22Rv1 (cell line): ENCODE data around the gene SRSF7.

Experiments used
- CTCF ChIP-seq: fragments of 450-650 bp; IDR thresholded peaks from 2 replicates; pipeline ENCODE4 v1.5.1; 2017; ENCODE audit warnings: mild to moderate bottlenecking
- ZFX ChIP-seq: fragments of 450-650 bp; IDR thresholded peaks from 2 replicates; pipeline ENCODE4 v1.6.1; 2017; ENCODE audit warnings: antibody characterized with exemption, borderline replicate concordance

- TF ChIP-seq CTCF: no peak
- no peak for TF ChIP-seq ZFX
These were observed 14.0 kb upstream of the SRSF7 start for GRCh38 chr2:38765149-38765548.
